HCT116 (cell line): Measurements from ENCODE around the gene ADCY2. TPM values are rescaled to one million over a fixed set of nuclear protein-coding genes. Genes with fewer than 3 reads are reported as not detected.

Experiments used
- ATAC-seq: fragments of 200-7000 bp; cut with Tn5 transposase; 2 replicates; pipeline ENCODE4 v1.9.1; 2020; ENCODE audit warnings: mild to moderate bottlenecking, moderate library complexity
- BruUV-seq: library from RNA; stranded (reverse); fragments of 400-500 nt; replicated peaks from 2 replicates; lab custom pipeline; 2021; lab: Mats Ljungman, UMichigan
- CTCF ChIA-PET: fragments of 300-600 bp; sonication (Branson Sonifier 250); formaldehyde crosslinking; loops from one replicate; lab custom pipeline; 2021; ENCODE audit warnings: antibody characterized with exemption; lab: Charles Lee
- POLR2A ChIA-PET: fragments of 300-600, 350-600 bp; sonication (Branson Sonifier 250); formaldehyde crosslinking; loops from one replicate; lab custom pipeline; 2021; ENCODE audit warnings: antibody characterized with exemption; lab: Charles Lee
- RAD21 ChIA-PET, 2 experiments: fragments of 300-600 bp; sonication (Branson Sonifier 250); formaldehyde crosslinking; loops; one replicate each; lab custom pipeline; 2023; ENCODE audit warnings: low total read pairs in 2 of 2; ENCODE audit not compliant: uncharacterized antibody in 2 of 2, unreplicated experiment in 2 of 2, low non-redundant PET in 1 of 2; lab: Charles Lee
- DNase-seq: peaks from one replicate; pipeline ENCODE4 v3.0.0-alpha.2; 2010; ENCODE audit warnings: low read depth, low spot score
- H2AFZ ChIP-seq: fragments of 200-600 bp; shearing (Covaris generic), sonication (generic); 2 replicates; pipeline ENCODE4 v1.6.1; 2017; ENCODE audit warnings: low read depth, mixed run types, mixed read lengths, antibody characterized with exemption, low read length; ENCODE audit not compliant: poor library complexity, severe bottlenecking
- H3K27ac ChIP-seq: 2 replicates; pipeline ENCODE4 v1.5.1; 2012; ENCODE audit warnings: low read depth, low read length
- H3K27me3 ChIP-seq: fragments of 200-600 bp; sonication (generic); 2 replicates; pipeline ENCODE4 v1.6.1; 2016; ENCODE audit warnings: mixed run types, low read length, mixed read lengths; ENCODE audit not compliant: insufficient read depth
- H3K36me3 ChIP-seq, 2 experiments: fragments of 200-500 bp in 1 of 2; fragments of 200-600 bp in 1 of 2; sonication (Bioruptor generic) in 1 of 2; sonication (generic) in 1 of 2; 2 replicates each; pipeline versions ENCODE4 v1.5.1 to v1.6.1; 2014 to 2016; ENCODE audit warnings: low read length in 2 of 2, inconsistent platforms in 1 of 2, mixed read lengths in 1 of 2, mixed run types in 1 of 2; ENCODE audit not compliant: insufficient read depth in 2 of 2, control insufficient read depth in 1 of 2
- H3K4me1 ChIP-seq, 2 experiments: fragments of 200-600 bp in 1 of 2; sonication (generic) in 1 of 2; 2 replicates each; pipeline versions ENCODE4 v1.5.1 to v1.6.1; 2012 to 2017; ENCODE audit warnings: low read length in 2 of 2, inconsistent platforms in 1 of 2, mild to moderate bottlenecking in 1 of 2, mixed read lengths in 1 of 2, mixed run types in 1 of 2, moderate library complexity in 1 of 2; ENCODE audit not compliant: insufficient read depth in 2 of 2, control insufficient read depth in 1 of 2
- H3K4me2 ChIP-seq: fragments of 200-600 bp; sonication (generic); 2 replicates; pipeline ENCODE4 v1.6.1; 2017; ENCODE audit warnings: mixed run types, low read length, mixed read lengths
- H3K4me3 ChIP-seq, 2 experiments: fragments of 200-600 bp in 1 of 2; sonication (generic) in 1 of 2; replicated peaks in 1 of 2; 2 replicates each; pipeline ENCODE4 v1.5.1; 2011 to 2016; ENCODE audit warnings: low read length in 2 of 2, control low read depth in 1 of 2, low read depth in 1 of 2, mild to moderate bottlenecking in 1 of 2, mixed read lengths in 1 of 2, mixed run types in 1 of 2
- H3K79me2 ChIP-seq: fragments of 200-600 bp; sonication (generic); 2 replicates; pipeline ENCODE4 v1.6.1; 2017; ENCODE audit warnings: mild to moderate bottlenecking, mixed run types, low read length, moderate library complexity, mixed read lengths; ENCODE audit not compliant: insufficient read depth
- H3K9ac ChIP-seq: fragments of 200-600 bp; sonication (generic); 2 replicates; pipeline ENCODE4 v1.6.1; 2016; ENCODE audit warnings: low read length, mixed read lengths
- H3K9me2 ChIP-seq: fragments of 200-600 bp; sonication (generic), shearing (Covaris generic); 2 replicates; pipeline ENCODE4 v1.6.1; 2017; ENCODE audit warnings: mixed run types, mild to moderate bottlenecking, moderate library complexity; ENCODE audit not compliant: insufficient read depth
- H3K9me3 ChIP-seq, 2 experiments: fragments of 200-500 bp in 1 of 2; fragments of 200-600 bp in 1 of 2; sonication (Bioruptor generic) in 1 of 2; sonication (generic) in 1 of 2; 2 replicates each; pipeline ENCODE4 v1.6.1; 2014 to 2017; ENCODE audit warnings: low read length in 2 of 2, mixed read lengths in 2 of 2, inconsistent platforms in 1 of 2, low read depth in 1 of 2, mild to moderate bottlenecking in 1 of 2, mixed run types in 1 of 2, moderate library complexity in 1 of 2; ENCODE audit not compliant: control insufficient read depth in 1 of 2, insufficient read depth in 1 of 2
- H4K20me1 ChIP-seq: fragments of 200-600 bp; sonication (generic), shearing (Covaris generic); 2 replicates; pipeline ENCODE4 v1.6.1; 2017; ENCODE audit warnings: mixed run types, mild to moderate bottlenecking, moderate library complexity; ENCODE audit not compliant: insufficient read depth
- ATF3 ChIP-seq: IDR thresholded peaks from 2 replicates; pipeline ENCODE4 v1.6.1; 2012
- CEBPB ChIP-seq: IDR thresholded peaks from 2 replicates; pipeline ENCODE4 v1.6.1; 2012; ENCODE audit warnings: low read depth
- CTCF ChIP-seq, 3 experiments: fragments of 200-600 bp in 1 of 3; sonication (generic) in 1 of 3; IDR thresholded peaks in 2 of 3; conservative IDR thresholded peaks in 1 of 3; 2 replicates each; pipeline ENCODE4 v1.5.1; 2012 to 2017; ENCODE audit warnings: low read depth in 2 of 3, low read length in 2 of 3, antibody characterized with exemption in 1 of 3, borderline replicate concordance in 1 of 3, control low read depth in 1 of 3, mild to moderate bottlenecking in 1 of 3, mixed read lengths in 1 of 3, mixed run types in 1 of 3, moderate library complexity in 1 of 3; ENCODE audit not compliant: insufficient read depth in 1 of 3
- EZH2phosphoT487 ChIP-seq: fragments of 200-600 bp; IDR thresholded peaks from 2 replicates; pipeline ENCODE4 v1.6.1; 2018; ENCODE audit warnings: antibody characterized with exemption, borderline replicate concordance
- FOSL1 ChIP-seq: IDR thresholded peaks from 2 replicates; pipeline ENCODE4 v1.6.1; 2012; ENCODE audit warnings: low read depth
- MAX ChIP-seq: IDR thresholded peaks from 2 replicates; pipeline ENCODE4 v1.6.1; 2012
- POLR2A ChIP-seq: IDR thresholded peaks from 2 replicates; pipeline ENCODE4 v1.7.0; 2011; ENCODE audit warnings: borderline replicate concordance; ENCODE audit not compliant: insufficient read depth, insufficient read length; ENCODE audit errors: extremely low read depth
- REST ChIP-seq: IDR thresholded peaks from 2 replicates; pipeline ENCODE4 v1.6.1; 2012; ENCODE audit warnings: low read depth
- SP1 ChIP-seq: IDR thresholded peaks from 2 replicates; pipeline ENCODE4 v1.6.1; 2012; ENCODE audit warnings: low read depth
- TCF7L2 ChIP-seq: IDR thresholded peaks from 2 replicates; pipeline ENCODE4 v1.7.0; 2011; ENCODE audit warnings: borderline replicate concordance, inconsistent platforms; ENCODE audit not compliant: insufficient read depth, insufficient read length; ENCODE audit errors: extremely low read depth
- ZFX ChIP-seq: fragments of 450-650 bp; IDR thresholded peaks from 2 replicates; pipeline ENCODE4 v1.6.1; 2017
- ZNF274 ChIP-seq: fragments of 200-500 bp; sonication (Bioruptor generic); IDR thresholded peaks from 2 replicates; pipeline ENCODE4 v1.6.1; 2014; ENCODE audit warnings: mild to moderate bottlenecking, low read depth, low read length, inconsistent platforms
- intact Hi-C: fragments of 100-400 bp; cut with micrococcal nuclease; formaldehyde crosslinking; loops from 2 replicates; pipeline ENCODE4 v1.10.0; 2022
- total RNA-seq: library from RNA; stranded (reverse); gene quantifications from one replicate; pipeline ENCODE4 v1.2.1, GENCODE V29; 2021; ENCODE audit not compliant: unreplicated experiment

The ADCY2 gene
- total RNA-seq, 1 experiment from 2014 or later, result 0.15 TPM

GRCh38 chr5:7628248-7628647 is 232.3 kb downstream of the ADCY2 start:
- no peak overlapping the region for H3K4me3 ChIP-seq
- ChIA-PET POLR2A (no interaction called here), RAD21 (no interaction called here)

More at GRCh38 chr5:7628248-7628647, 232.3 kb downstream of the ADCY2 start:
- Histone ChIP-seq H3K27ac (no peak overlapping the region), H3K4me1 (no peaks in the 10 kb centered on the region), H3K27me3 (no peaks in the 10 kb centered on the region), H3K9ac (no peak overlapping the region), H3K36me3 (no peaks in the 10 kb centered on the region), H3K79me2 (no peaks in the 10 kb centered on the region), H2AFZ (no peak overlapping the region), H3K9me3 (peaks cover 0 to 9% of the 10 kb centered on the region in 2 experiments; a peak in 2 of 4 replicates), H3K9me2 (no peaks in the 10 kb centered on the region), H3K4me2 (no peak overlapping the region), H4K20me1 (no peaks in the 10 kb centered on the region)
- TF ChIP-seq FOSL1, result no peak
- no peak for TF ChIP-seq MAX
- no peak for TF ChIP-seq CEBPB
- no peak for TF ChIP-seq ATF3
- TF ChIP-seq ZFX, result no peak
- TF ChIP-seq POLR2A, result no peak
- TF ChIP-seq CTCF (IDR thresholded peaks at IDR 0.05 in 2 of 3, conservative IDR thresholded peaks at IDR 0.05 in 1 of 3; ENCODE audit: borderline replicate concordance in 1 of 3, insufficient read depth in 1 of 3, low read depth in 2 of 3, low read length in 2 of 3), result no peak
- TF ChIP-seq REST, result no peak
- no peak for TF ChIP-seq TCF7L2
- no peak for TF ChIP-seq EZH2phosphoT487
- TF ChIP-seq ZNF274, result no peak
- no peak for TF ChIP-seq SP1
- ATAC-seq (no peak), DNase-seq (no peak)
- CTCF ChIA-PET, result no interaction called here
- intact Hi-C loops, result no loop called here
- no TSS peak for BruUV-seq
